Erythroblast (primary cell): ENCODE results near the gene KRTAP5-5.

Experiments
- GATA1 ChIP-seq: IDR thresholded peaks from 2 replicates; pipeline ENCODE4 v1.6.1; 2011; ENCODE audit warnings: low read depth, mild to moderate bottlenecking, control low read depth, low read length, moderate library complexity
- POLR2A ChIP-seq: IDR thresholded peaks from 2 replicates; pipeline ENCODE4 v1.6.1; 2011; ENCODE audit warnings: mild to moderate bottlenecking, low read length

- no peak for TF ChIP-seq POLR2A
- TF ChIP-seq GATA1 = no peak
Measured at GRCh38 chr11:1675536-1676228, 46.1 kb downstream of the KRTAP5-5 start.
